ENCODE measurements around the gene PRCD. TPM values are rescaled to one million over a fixed set of nuclear protein-coding genes. Genes with fewer than 3 reads are reported as not detected.
"Not testable (repeated sequence)": the region's sequence is repeated elsewhere in the genome, so short reads cannot be mapped to it uniquely, and the experiment has no call there.

The PRCD gene
- total RNA-seq, 1 donor from 2014 or later = 3.3 TPM

- TF ChIP-seq CTCF (conservative IDR thresholded peaks at IDR 0.05) = no peak
- peaks cover 35% of the 10 kb centered on the region for H3K4me1 Mint-ChIP-seq (ENCODE audit: unreplicated experiment)
- H3K27me3 Mint-ChIP-seq = peaks cover 14% of the 10 kb centered on the region
- H3K27ac Mint-ChIP-seq = peak overlapping the region; percentile 73
- no peak for DNase-seq (ENCODE audit: extremely low spot score, unreplicated experiment)
- no peaks in the 10 kb centered on the region for H3K9me3 Mint-ChIP-seq
- peak overlapping the region; percentile 87 for H3K4me3 Mint-ChIP-seq
- H3K36me3 Mint-ChIP-seq = no peaks in the 10 kb centered on the region
These were observed 38.0 kb upstream of the PRCD start for GRCh38 chr17:76501827-76502307.

- Mint-ChIP-seq H3K4me1 (ENCODE audit: unreplicated experiment) (peaks cover 35% of the 10 kb centered on the region), H3K27me3 (peaks cover 15% of the 10 kb centered on the region), H3K27ac (no peak overlapping the region), H3K36me3 (no peaks in the 10 kb centered on the region), H3K9me3 (no peaks in the 10 kb centered on the region), H3K4me3 (peak overlapping the region; percentile 45)
- no peak for DNase-seq (ENCODE audit: extremely low spot score, unreplicated experiment)
- TF ChIP-seq CTCF (conservative IDR thresholded peaks at IDR 0.05) = no peak
These were observed 37.3 kb upstream of the PRCD start for GRCh38 chr17:76502341-76503211.

GRCh38 chr17:76504117-76504516, 35.7 kb upstream of the PRCD start:
- DNase-seq (ENCODE audit: extremely low spot score, unreplicated experiment) = no peak
- peaks cover 26% of the 10 kb centered on the region for H3K27me3 Mint-ChIP-seq
- H3K4me1 Mint-ChIP-seq (ENCODE audit: unreplicated experiment) = peaks cover 22% of the 10 kb centered on the region

GRCh38 chr17:76506408-76507345, 33.2 kb upstream of the PRCD start:
- Mint-ChIP-seq H3K36me3 (no peaks in the 10 kb centered on the region), H3K9me3 (no peaks in the 10 kb centered on the region), H3K27me3 (peaks cover 19% of the 10 kb centered on the region), H3K4me1 (ENCODE audit: unreplicated experiment) (peaks cover 9% of the 10 kb centered on the region), H3K4me3 (no peak overlapping the region), H3K27ac (no peak overlapping the region)
- peak; percentile 92 for DNase-seq (ENCODE audit: extremely low spot score, unreplicated experiment)
- peak; percentile 98 for TF ChIP-seq CTCF (conservative IDR thresholded peaks at IDR 0.05)

More at GRCh38 chr17:76504117-76504516, 35.7 kb upstream of the PRCD start:
- no peaks in the 10 kb centered on the region for H3K9me3 Mint-ChIP-seq
- H3K36me3 Mint-ChIP-seq = no peaks in the 10 kb centered on the region
- no peak overlapping the region for H3K27ac Mint-ChIP-seq
- TF ChIP-seq CTCF (conservative IDR thresholded peaks at IDR 0.05) = no peak
- H3K4me3 Mint-ChIP-seq = no peak overlapping the region

GRCh38 chr17:76508472-76509063, 31.3 kb upstream of the PRCD start:
- H3K27me3 Mint-ChIP-seq = peaks cover 15% of the 10 kb centered on the region
- H3K9me3 Mint-ChIP-seq; H3K27ac Mint-ChIP-seq; DNase-seq (ENCODE audit: extremely low spot score, unreplicated experiment); H3K36me3 Mint-ChIP-seq; H3K4me3 Mint-ChIP-seq; H3K4me1 Mint-ChIP-seq (ENCODE audit: unreplicated experiment): not testable (repeated sequence)
